Left lobe of liver (tissue), 2 donors: ENCODE results near the gene METRN. TPM values are rescaled to one million over a fixed set of nuclear protein-coding genes. Genes with fewer than 3 reads are reported as not detected.
A peak's percentile ranks its signal among the peaks of the same experiment; 100 is the strongest.
"Not testable (repeated sequence)": the region's sequence is repeated elsewhere in the genome, so short reads cannot be mapped to it uniquely, and the experiment has no call there.

ENCODE experiments used
- ATAC-seq: fragments of 200-7000 bp; cut with Tn5 transposase; one replicate; pipeline ENCODE4 v1.9.1; 2020; ENCODE audit warnings: mild to moderate bottlenecking, moderate library complexity
- DNase-seq: peaks from one replicate; pipeline ENCODE4 v3.0.0-alpha.2; 2020; ENCODE audit warnings: low spot score
- total RNA-seq: library from RNA; stranded (reverse); gene quantifications from one replicate; pipeline ENCODE4 v1.2.1, GENCODE V29; 2021
- donor health status: DM: no; HTN: no; CAD: no; lungs with moderate emphysema.
- donor health status: DM: no; HTN: yes; CAD: no.

Gene METRN
- total RNA-seq, 1 donor from 2014 or later = 60.0 TPM

GRCh38 chr16:689175-689897, 25.6 kb upstream of the METRN start:
- no peak for ATAC-seq

DNA sequence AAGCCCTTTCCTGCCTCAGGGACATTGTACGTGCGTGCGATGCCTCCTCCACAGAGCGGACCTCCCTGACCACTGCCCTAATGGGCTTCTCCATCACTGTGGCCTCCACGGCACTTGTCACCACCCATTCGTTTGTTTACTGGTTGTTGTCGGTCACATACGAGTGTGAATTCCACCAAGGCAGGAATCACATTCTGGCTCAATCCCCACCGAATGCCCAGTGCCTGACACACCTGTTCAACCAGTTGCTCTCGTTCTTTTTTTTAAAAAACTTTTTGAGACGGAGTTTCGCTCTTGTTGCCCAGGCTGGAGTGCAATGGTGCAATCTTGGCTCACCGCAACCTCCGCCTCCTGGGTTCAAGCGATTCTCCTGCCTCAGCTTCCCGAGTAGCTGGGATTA, 23.7 kb upstream of the METRN start:
- not testable (repeated sequence) for DNase-seq, ATAC-seq

More at GRCh38 chr16:689175-689897, 25.6 kb upstream of the METRN start:
- DNase-seq = no peak

GRCh38 chr16:692356-693108, 22.4 kb upstream of the METRN start:
- DNase-seq = no peak
- ATAC-seq = no peak

- DNase-seq = no peak
- ATAC-seq = no peak
Observed at GRCh38 chr16:693364-693763, 21.6 kb upstream of the METRN start.

GRCh38 chr16:693766-694165, 21.2 kb upstream of the METRN start:
- no peak for DNase-seq
- no peak for ATAC-seq

DNA sequence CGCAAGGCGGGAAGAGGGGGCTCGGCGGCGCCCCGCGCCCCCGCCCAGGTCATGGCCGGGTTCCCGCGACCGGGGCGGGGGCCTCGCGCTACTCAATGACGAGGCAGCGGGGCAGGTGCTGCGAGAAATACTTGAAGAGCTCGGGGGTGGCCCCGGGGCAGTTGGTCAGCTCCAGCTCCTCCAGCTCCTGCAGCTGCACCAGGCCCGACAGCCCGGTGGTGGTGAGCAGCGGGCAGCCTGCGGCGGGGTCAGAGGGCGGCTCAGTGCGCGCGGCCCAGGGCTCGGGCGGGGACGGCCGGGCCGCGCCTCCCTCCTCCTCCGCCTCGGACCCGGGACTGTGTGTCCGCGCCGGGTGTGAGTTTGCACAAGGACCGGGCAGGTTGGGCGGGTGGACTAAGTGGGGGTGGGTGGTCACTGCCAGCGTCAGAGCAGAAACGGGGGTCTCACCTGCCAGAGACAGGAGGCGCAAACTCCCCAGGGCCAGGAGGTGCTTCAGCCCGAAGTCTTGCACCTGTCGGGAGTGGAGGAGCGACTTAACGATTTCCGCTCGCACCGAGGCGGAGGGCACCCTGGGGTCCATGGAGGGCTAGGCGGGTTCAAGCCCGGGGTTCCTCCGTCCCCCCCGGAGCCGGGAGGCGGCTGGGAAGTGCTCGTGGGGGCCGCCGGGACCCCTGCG, 20.6 kb upstream of the METRN start:
- ATAC-seq (no peak), DNase-seq (no peak)

DNA sequence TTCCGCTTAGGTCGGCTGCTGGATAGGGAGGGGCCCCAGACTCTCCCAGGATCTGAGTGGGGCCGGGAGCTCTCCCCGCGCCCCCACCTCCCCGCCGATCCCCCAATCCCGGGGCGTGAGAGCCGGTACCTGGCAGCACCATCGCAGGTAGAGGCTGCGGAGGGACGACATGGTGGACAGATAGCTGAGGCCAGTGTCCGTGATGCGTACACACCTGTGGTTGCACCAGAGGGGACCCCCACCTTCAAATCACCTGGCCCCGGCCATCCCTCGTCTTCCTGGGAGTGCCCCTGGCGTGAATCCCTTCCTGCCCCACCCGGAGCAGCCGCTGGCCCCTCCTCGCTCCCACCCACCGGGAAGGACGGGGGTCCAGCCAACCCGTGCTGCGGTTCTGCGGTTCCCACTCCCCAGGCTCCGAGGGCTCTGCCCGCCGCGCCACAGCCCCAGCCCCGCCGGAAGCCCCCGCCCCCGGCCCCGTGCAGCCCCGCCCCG, 20.0 kb upstream of the METRN start:
- DNase-seq (no peak), ATAC-seq (no peak)

GRCh38 chr16:695355-696089, 19.4 kb upstream of the METRN start:
- ATAC-seq (peak; percentile 35), DNase-seq (no peak)

DNA sequence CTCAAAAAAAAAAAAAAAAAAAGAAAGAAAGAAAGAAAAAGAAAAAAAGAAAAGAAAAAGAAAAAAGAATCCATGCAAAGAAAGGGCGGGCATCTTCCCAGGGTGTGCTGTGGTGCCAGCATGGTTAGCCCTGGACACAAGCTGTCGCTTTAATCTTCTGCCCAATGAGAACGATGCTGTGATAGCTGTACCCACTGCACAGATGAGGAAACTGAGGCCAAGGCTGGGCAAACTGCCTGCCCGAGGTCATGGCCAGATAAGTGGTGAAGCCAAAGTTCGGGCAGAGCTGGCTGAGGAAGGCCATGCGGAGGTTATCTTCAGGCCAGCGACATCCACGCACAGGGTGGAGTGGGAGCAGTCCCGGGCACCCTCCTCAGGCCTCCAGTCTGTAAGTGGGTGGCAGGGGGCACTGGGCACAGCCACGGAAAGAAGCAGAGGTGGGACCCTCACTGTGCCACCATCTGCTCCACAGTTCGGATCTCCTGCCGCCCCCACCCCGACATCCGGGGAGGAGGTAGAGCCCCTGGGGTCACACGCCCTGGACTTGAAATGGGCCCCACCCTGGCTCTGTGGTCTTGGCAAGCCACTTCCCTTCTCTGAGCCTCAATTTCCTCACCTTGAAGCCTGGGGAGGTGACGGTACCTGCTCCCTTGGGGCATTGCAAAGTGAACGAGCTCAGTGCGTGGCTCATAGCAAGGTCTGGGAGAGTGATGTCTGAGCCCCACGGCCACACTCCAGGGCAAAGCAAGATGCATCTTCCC, 15.8 kb upstream of the METRN start:
- no peak for DNase-seq
- no peak for ATAC-seq

DNA sequence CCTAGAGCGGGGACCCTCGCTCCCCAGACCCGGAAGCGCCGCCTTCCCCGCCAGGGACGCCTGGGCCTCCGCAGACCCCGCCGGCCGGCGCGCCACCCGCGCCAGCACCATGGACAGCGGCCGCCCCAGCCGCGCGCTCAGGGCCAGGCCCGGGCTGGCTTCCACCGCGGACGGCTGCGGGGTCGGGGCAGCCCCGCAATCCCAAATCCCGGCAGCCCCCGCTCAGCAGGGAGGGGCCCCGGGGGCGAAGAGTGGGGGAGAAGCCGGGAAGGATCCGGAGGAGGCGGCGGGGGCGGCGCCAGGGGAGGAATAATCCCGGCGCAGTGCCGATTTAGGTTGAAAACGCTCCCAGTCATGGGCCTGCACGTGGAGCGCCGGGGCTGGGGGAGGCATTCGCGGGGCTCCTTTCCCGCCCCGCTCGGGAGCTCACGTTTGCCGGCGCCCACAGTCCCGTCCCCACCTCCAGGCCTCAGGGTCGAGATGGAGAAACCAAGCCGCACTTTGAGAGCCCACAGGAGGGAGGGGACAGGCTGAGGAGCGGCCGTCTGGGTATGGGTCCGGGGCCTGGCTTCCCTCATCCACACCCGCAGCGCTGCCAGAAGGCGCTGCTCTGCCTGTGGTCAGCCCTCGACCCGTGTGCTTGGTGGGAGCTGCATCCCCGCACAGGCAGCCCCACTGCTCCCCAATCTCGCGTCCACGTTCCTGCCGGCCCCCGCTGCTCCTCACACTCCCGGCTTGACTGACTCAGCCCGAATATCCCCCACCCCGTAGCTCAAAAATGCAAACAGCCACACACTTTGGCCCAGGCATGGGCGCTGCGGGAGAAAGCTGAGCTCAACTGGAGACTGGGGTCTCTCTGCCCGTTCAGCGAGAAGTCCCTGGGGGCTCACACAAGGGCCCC, 14.0 kb upstream of the METRN start:
- DNase-seq (no peak), ATAC-seq (peak; percentile 76)

DNA sequence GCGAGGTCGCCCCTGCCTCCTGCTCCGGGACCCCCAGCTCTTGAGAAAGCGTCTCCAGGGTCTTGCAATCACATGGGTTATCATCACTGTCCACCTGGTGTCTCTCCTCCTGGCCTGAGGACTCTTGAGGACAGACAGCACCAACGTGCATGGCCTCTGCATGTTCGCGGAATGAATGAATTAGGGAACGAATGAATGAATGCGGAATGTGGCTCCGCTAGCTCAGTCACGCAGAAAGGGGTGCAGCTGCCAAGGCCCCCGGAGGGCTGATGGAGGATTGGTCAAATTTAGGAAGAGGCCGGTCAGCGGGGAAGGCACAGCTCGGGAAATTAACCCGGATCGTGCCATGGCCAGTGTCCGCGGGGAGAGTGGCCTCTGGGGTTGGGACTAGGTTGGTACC, 12.6 kb upstream of the METRN start:
- ATAC-seq = no peak
- no peak for DNase-seq

- DNase-seq = no peak
- no peak for ATAC-seq
Observed at GRCh38 chr16:703406-703805, 11.5 kb upstream of the METRN start.

DNA sequence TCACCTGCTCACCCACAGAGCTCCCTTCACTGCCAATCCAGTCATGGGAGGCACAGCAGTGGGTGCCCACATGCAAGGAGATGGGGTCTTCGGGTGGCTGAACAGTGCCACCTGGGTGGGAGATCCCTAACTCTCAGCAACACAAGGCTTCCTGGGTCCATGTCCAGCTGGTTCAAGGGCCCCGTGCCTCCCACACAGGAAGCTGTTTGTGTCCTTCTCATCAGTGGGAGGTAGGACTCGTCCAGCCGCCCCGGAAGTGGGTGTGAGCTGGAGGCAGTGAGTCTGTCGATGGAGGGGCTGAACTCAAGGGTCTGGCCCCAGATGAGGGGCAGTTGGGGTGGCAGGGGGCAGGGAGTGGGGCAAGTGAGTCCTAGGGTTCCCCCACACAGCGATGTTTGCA, 10.9 kb upstream of the METRN start:
- no peak for DNase-seq

GRCh38 chr16:704552-705380, 10.2 kb upstream of the METRN start:
- DNase-seq (no peak), ATAC-seq (no peak)

More for the DNA sequence above, 10.9 kb upstream of the METRN start:
- ATAC-seq = no peak

- DNase-seq = no peak
- ATAC-seq = no peak
Observed at GRCh38 chr16:705431-706188, 9.3 kb upstream of the METRN start, which contains the start of gene FBXL16. FBXL16 (minus strand) TSS chr16:705801; CDS start chr16:697405, 8,396 bp downstream.

DNA sequence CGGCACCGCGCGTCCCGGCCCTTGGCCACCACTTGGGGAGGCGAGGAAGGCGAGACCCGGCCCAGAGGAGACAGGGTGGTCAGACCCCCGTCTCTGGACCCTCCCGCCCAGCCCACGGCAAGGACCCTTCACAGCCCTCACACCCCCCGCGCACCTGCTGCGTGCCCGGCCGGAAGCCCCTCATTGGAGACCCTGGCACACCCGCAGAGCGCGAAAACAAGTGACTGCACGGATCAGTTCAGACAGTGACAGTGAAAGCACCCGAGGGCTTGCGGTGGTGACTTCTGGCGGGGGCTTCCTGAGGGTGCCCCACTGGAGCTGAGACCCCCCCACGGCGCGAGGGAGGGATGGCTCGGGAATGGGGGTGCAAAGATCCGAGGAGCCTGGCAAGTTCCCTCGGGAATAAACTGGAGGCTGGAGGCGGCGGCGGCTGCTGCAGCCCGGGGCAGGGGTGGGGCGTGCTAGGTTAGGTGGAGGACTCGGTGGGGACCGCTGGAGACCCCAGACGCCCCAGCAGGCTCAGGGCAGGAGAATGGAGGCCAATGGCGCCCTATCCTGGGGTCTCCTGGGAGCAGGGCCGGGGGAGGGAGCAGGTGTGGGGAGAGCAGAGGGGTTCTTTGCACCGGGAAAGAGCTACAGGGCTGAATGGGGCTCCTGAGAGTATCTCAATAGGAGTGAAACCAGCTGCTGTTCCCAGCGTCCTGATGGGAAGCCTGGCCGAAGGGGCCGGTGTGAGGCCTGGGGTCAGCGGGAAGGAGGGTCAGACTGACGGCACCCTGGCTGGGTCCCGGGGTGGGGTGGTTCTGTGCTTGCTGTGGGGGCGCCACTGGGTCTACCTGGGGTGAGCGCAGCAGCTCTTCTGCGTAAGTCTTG, 8.5 kb upstream of the METRN start:
- DNase-seq (no peak), ATAC-seq (no peak)
